Endothelial cell of umbilical vein (primary cell): ENCODE data around the gene AUTS2.

Source experiments
- CTCF ChIP-seq, 2 donors: IDR thresholded peaks; 1 replicate in 1 of 2; 2 replicates in 1 of 2; pipeline ENCODE4 v1.5.1; 2011; ENCODE audit warnings: low read length in 2 of 2, mild to moderate bottlenecking in 2 of 2, moderate library complexity in 2 of 2, control low read depth in 1 of 2, inconsistent platforms in 1 of 2, low read depth in 1 of 2; ENCODE audit not compliant: insufficient read depth in 1 of 2; ENCODE audit errors: extremely low read depth in 1 of 2
- EZH2 ChIP-seq: IDR thresholded peaks from 2 replicates; pipeline ENCODE4 v1.6.1; 2012; ENCODE audit warnings: borderline replicate concordance, low read depth, mild to moderate bottlenecking, moderate library complexity, low read length, inconsistent platforms; ENCODE audit not compliant: severe bottlenecking
- POLR2A ChIP-seq: IDR thresholded peaks from 2 replicates; pipeline ENCODE4 v1.6.1; 2012; ENCODE audit warnings: low read depth, mild to moderate bottlenecking, control low read depth, low read length
- POLR2AphosphoS5 ChIP-seq: IDR thresholded peaks from 2 replicates; pipeline ENCODE4 v1.6.1; 2012; ENCODE audit warnings: low read depth, mild to moderate bottlenecking, control low read depth, low read length, moderate library complexity; ENCODE audit not compliant: insufficient read depth

GRCh38 chr7:70016044-70016770 is 417.9 kb downstream of the AUTS2 start:
- TF ChIP-seq POLR2A: no peak
- no peak for TF ChIP-seq CTCF (IDR thresholded peaks at IDR 0.05; ENCODE audit: extremely low read depth in 1 of 2, insufficient read depth in 1 of 2, low read depth in 1 of 2, low read length in 2 of 2)
- no peak for TF ChIP-seq POLR2AphosphoS5
- TF ChIP-seq EZH2: no peak
